ENCODE data around the gene EFCAB6. TPM values are rescaled to one million over a fixed set of nuclear protein-coding genes. Genes with fewer than 3 reads are reported as not detected.

EFCAB6 gene
- total and polyA plus RNA-seq, 5 experiments from 2014 or later: 0.14 to 1.7 (median 0.58) TPM; not detected in 2

DNA sequence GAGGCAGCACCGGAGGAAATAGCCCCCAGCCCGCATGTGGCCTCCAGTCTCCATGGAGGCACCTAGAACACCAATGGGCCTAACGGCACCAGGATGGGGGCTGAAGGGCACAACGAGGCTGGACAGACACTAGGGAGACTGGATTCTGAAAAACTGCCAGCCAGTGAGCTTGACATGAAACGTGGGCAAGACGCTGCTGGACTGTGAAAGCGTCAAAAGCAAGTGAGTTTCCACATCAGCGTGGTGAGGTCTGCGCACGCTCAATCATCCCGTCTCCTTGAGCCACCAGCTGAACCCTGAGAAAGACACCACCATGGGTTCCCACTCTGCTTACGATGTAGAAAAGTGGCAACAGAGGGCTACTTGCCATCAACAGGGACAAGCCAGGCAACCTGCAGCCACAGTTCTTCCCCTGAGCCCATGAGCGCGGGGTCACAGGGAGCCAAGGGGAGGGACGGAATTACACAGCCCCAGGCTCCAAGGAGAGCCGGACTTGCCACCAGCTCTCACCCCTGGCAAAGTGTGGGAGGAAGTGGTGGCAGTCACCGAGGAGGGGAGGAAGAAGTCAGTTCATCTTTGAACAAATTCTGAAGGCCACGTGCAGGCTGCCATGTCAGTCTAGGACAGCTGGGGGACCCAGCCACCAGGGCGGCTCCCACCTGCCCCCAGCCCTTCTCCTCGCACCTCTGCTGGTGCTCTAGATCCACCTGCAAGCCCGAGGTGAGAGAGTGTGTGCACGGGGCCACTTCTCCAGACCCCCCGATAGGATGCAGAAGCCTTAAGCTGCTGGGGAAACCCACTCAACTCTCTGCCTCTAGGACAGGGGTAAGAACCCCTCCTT, 269.2 kb downstream of the EFCAB6 start:
- ATAC-seq: no peak
- Mint-ChIP-seq H3K9me3 (no peaks in the 10 kb centered on the region), H3K27ac (no peak overlapping the region), H3K27me3 (peaks cover 2 to 34% (median 7%) of the 10 kb centered on the region in 5 donors), H3K36me3 (no peaks in the 10 kb centered on the region), H3K4me1 (no peaks in the 10 kb centered on the region), H3K4me3 (no peak overlapping the region)
- POLR2A ChIA-PET: no interaction called here
- no peak for DNase-seq

DNA sequence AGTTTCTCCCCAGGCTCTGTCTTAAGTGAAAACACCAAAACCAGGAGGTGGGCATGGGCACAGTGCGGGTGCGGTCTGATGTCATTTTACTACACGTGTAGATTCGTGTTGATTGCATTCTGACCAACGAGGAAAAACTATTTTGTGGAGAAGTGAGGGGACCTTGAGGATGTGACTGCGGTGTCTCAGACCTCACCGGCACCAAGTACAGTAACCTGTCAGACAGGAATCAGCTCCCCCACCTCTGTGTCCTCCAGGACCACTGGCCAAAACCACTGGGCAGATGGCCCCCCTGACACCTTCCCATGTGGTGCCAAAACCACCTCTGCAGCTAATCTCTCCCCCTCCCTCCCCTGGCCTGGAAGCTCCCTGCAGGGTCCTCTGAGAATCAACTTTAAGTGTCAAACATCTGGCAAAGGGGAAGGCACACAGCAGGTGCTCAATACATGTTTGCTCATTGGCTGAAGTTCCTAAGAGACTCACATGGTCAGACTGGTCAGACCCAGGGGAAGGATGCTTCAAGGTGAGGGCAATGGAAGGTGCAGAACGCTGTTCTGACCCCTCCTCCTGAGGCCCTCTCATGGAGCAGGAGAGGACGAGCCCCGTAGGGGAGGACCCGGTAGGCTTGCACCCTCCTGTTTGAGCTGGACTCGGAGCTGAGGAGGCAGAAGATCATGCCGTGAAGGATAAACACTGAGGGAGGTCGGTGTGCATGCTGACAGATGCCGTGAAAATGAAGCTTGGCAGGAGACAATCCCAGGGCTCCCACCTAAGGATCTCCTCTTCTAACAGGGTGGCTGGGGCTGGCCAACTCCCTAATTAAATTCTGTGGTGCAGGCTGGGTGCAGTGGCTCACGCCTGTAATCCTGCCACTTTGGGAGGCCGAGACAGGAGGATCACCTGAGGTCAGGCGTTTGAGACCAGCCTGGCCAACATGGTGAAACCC, 270.4 kb downstream of the EFCAB6 start:
- DNase-seq (no peak), ATAC-seq (no peak)
- Mint-ChIP-seq H3K36me3 (no peaks in the 10 kb centered on the region), H3K4me1 (no peaks in the 10 kb centered on the region), H3K27me3 (peaks cover 2 to 37% (median 7%) of the 10 kb centered on the region in 5 donors), H3K27ac (no peak overlapping the region), H3K4me3 (no peak overlapping the region), H3K9me3 (no peaks in the 10 kb centered on the region)
- POLR2A ChIA-PET: no interaction called here

DNA sequence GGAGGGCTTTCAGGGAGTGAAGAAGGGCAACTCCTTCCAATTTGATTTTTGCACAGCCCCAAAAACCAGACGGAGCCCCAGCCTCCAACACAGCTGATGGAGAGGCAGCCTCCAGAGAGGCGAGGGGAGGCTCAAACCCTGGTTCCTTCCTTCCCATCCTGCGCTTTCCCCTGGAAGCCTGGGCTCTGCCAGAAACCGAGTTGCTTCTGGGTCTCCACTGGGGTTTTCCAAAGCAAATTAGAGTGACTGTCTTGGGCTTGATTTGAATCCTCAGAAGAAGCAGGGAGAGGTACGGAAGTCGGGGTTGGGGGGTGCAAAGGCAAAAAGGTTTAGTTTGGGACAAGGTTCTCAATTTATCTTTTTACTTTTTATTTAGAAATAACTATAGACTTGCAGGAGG, 271.1 kb downstream of the EFCAB6 start:
- peaks cover 2 to 37% (median 7%) of the 10 kb centered on the region in 5 donors for H3K27me3 Mint-ChIP-seq
- H3K4me3 Mint-ChIP-seq: no peak overlapping the region
- DNase-seq (no peak), ATAC-seq (no peak)
- no peaks in the 10 kb centered on the region for H3K4me1 Mint-ChIP-seq
- H3K36me3 Mint-ChIP-seq: no peaks in the 10 kb centered on the region
- peaks cover 0 to 3% (median 0%) of the 10 kb centered on the region in 9 donors for H3K9me3 Mint-ChIP-seq
- POLR2A ChIA-PET: no interaction called here
- H3K27ac Mint-ChIP-seq: no peak overlapping the region

DNA sequence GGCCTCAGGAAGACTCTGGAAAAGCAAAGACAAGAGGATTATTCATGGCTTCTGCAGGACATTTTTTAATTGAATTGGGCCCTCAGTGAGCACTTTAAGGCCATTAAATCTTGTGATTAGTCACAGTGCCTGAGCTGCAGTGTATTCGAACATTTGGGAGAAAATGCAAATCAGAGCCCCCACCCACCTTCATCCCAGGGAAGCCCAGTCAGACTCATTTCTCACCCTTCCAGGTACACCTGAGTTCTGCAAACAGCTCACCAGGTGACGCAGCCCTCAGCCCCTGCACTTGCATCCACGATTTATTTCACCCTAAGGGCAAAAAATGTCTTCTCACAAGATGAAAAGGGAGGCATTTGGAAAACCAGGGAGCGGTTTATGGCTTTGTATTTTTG, 271.6 kb downstream of the EFCAB6 start:
- Mint-ChIP-seq H3K4me1 (no peaks in the 10 kb centered on the region), H3K27ac (no peak overlapping the region), H3K4me3 (no peak overlapping the region), H3K9me3 (peaks cover 0 to 3% (median 0%) of the 10 kb centered on the region in 9 donors), H3K27me3 (peaks cover 2 to 37% (median 7%) of the 10 kb centered on the region in 5 donors), H3K36me3 (no peaks in the 10 kb centered on the region)
- ATAC-seq (no peak), DNase-seq (no peak)
- POLR2A ChIA-PET: no interaction called here

DNA sequence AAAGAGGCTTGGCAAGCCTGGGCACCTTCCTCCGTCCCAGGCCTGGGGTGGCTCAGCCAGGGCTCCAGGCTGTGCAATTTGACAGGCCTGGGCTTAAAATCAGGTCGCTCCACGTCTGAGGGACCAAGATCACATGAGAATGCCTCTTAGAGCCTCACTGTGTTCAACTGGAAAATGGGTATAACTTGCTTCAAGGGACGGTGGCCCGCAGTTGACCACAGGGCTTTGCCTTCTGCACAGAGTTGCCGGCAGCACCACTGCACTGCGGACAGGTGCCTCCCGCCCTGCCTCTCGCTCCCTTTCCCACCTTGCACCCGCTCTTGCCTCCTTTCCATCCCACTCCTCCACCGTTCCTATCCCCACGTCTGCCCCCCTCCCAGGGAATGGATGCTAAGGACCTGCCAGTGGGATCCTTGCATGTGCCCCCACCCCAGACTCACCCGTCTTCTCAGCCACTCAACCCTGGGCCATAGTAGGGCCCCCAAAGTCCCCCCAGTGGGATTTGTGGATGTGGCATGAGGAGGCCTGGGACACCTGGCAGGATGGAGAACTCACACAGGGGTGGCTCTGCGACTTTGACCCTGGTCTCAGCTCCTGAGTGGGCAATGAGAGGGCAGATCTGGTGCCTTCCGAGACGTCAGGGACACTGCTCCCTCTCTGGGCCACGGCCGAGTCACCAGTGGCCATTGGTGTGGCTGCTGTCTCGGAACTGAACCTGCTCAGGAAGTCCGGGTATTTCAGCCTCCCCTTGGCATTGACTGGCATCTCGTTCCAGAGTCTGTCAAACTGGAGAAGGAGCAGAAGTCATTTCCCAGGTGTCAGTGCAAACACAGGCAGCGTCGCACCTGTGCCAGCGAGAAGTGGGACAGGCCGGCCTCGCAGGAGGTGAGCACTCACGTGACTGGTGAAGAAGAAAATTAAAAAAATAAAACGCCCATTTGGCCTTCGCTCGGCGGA, 272.3 kb downstream of the EFCAB6 start:
- no peak for DNase-seq
- Mint-ChIP-seq H3K27me3 (peaks cover 2 to 37% (median 7%) of the 10 kb centered on the region in 5 donors), H3K4me1 (no peaks in the 10 kb centered on the region), H3K27ac (peak overlapping the region in 1 of 10 donors; percentile 18), H3K36me3 (no peaks in the 10 kb centered on the region), H3K4me3 (no peak overlapping the region), H3K9me3 (peaks cover 0 to 3% (median 0%) of the 10 kb centered on the region in 9 donors)
- POLR2A ChIA-PET: no interaction called here
- ATAC-seq: no peak

DNA sequence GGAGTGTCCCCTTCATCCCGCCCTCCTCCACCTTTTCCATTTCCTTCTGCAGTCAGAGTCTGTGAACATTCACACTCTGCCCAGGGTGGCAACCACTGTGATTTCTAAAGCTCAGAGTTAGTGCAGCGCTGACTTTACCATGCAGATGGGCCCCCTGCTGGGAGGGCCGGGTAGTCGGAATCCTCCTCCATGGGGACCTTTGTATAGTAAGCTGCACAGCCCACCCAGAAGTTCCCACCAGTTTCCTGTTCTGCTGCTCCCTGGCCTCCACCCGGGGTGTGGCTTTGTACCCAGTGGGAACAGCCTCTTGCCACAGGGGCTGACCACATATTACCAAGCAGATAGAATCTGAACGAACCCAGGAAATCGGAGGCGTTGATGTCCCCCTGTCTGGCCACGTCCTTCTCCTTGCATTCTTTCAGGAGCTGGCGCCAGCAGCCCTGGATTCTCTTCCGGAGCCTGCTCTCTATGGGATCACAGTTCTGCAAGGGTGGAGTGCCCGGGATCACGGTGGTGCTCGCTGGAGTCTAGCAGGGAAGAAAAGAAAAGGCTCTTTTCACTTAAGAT, 275.0 kb downstream of the EFCAB6 start:
- Mint-ChIP-seq H3K4me3 (no peak overlapping the region), H3K9me3 (peaks cover 0 to 3% (median 0%) of the 10 kb centered on the region in 9 donors), H3K36me3 (no peaks in the 10 kb centered on the region), H3K27ac (no peak overlapping the region), H3K27me3 (peaks cover 2 to 27% (median 11%) of the 10 kb centered on the region in 5 donors), H3K4me1 (no peaks in the 10 kb centered on the region)
- DNase-seq (no peak), ATAC-seq (no peak)
- POLR2A ChIA-PET: no interaction called here

DNA sequence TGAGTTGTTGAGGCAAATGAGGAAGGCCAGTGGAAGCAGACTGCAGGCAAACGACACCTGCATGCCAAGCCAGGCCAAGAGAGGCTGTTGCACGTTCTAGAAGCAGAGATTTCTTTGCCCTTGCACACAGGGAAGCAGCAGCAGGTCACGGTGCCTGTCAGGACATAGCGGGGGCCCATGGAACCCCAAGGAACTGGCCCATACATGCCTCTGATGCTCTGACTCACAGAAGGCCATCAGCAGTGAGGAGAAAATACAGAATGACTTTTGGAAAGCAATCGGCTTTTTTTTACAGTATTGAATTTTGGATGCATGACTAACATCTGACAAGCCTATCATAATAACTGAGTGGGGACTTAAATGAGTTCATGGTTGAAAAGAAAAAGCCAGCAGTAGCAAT, 276.4 kb downstream of the EFCAB6 start:
- DNase-seq (no peak), ATAC-seq (no peak)
- no peak overlapping the region for H3K4me3 Mint-ChIP-seq
- H3K27ac Mint-ChIP-seq: no peak overlapping the region
- H3K36me3 Mint-ChIP-seq: no peaks in the 10 kb centered on the region
- H3K9me3 Mint-ChIP-seq: peaks cover 0 to 3% (median 0%) of the 10 kb centered on the region in 9 donors
- POLR2A ChIA-PET: no interaction called here
- no peaks in the 10 kb centered on the region for H3K4me1 Mint-ChIP-seq
- H3K27me3 Mint-ChIP-seq: peaks cover 2 to 20% (median 5%) of the 10 kb centered on the region in 5 donors

DNA sequence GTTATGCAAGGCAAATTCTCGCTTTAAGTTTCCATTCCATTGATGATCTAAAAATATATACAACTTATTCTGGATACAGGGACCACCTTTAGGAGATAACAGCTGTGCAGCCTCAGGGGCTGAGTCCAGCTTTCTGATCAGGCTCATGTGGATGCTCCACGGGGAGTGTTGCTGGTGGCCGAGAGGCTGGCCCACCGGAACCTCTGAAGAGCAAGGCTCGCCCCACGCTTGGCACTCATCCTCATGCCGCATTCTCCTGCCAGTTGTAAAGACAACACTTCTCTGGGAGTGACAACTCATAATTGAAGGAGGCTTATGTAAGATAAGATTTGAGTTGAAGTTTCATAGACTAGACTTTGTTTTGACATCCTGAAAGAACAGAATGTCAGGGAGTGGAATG, 276.8 kb downstream of the EFCAB6 start:
- H3K4me1 Mint-ChIP-seq: no peaks in the 10 kb centered on the region
- POLR2A ChIA-PET: no interaction called here
- H3K27me3 Mint-ChIP-seq: peaks cover 2 to 20% (median 5%) of the 10 kb centered on the region in 5 donors
- DNase-seq (no peak), ATAC-seq (no peak)
- H3K4me3 Mint-ChIP-seq: no peak overlapping the region
- no peak overlapping the region for H3K27ac Mint-ChIP-seq
- no peaks in the 10 kb centered on the region for H3K36me3 Mint-ChIP-seq
- peaks cover 0 to 3% (median 0%) of the 10 kb centered on the region in 9 donors for H3K9me3 Mint-ChIP-seq

DNA sequence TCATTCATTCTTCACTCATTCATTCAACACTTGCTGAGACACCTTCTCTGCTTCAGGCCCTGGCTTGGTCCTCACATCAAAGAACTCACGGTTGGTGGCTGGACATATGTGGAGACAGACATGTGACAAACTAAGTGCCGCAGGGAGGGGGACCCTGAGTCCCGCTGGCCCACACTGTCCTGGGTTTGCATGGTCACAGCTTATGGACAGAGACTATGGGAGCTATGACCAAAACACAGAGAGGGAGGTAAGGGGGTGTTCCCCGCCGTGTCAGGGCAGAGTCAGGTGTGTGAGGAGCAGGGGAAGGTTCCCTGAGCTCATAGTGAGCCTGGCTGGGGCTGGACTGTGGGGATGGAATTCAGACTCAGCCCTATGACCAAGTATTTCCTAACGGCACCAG, 277.2 kb downstream of the EFCAB6 start:
- ATAC-seq (no peak), DNase-seq (no peak)
- Mint-ChIP-seq H3K36me3 (no peaks in the 10 kb centered on the region), H3K27me3 (peaks cover 2 to 24% (median 2%) of the 10 kb centered on the region in 5 donors), H3K27ac (peak overlapping the region in 1 of 10 donors; percentile 6), H3K9me3 (peaks cover 0 to 3% (median 0%) of the 10 kb centered on the region in 9 donors), H3K4me3 (no peak overlapping the region), H3K4me1 (no peaks in the 10 kb centered on the region)
- POLR2A ChIA-PET: no interaction called here

DNA sequence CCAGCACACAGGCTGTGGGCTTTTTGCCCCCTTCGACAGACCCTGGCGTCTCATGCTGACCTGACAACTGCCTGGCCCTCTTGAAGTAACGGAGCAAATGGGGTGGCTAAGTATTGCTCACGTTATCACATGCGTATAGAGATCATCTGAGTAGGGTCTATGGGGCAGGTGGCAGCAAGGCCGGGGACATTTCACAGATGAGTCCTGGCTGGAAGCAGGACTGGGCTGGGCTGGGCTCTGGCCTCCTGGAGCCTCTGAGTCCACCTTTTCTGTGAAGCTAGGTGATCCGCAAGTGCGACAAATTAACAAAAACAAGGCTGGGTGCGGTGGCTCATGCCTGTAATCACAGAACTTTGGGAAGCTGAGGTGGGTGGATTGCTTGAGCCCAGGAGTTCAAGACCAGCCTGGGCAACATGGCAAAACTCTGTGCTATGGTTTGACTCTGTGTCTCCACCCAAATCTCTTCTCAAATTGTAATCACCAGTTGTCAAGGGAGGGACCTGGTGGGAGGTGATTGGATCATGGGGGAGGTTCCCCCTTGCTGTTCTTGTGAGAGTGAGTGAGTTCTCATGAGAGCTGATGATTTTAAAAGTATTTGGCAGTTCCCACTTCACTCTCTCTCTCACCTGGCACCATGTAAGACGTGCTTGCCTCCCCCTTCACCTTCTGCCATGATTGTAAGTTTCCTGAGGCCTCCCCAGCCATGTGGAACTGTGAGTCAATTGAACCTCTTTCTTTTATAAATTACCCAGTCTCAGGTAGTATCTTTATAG, 278.3 kb downstream of the EFCAB6 start:
- no peak overlapping the region for H3K27ac Mint-ChIP-seq
- H3K4me1 Mint-ChIP-seq: no peaks in the 10 kb centered on the region
- POLR2A ChIA-PET: no interaction called here
- ATAC-seq: no peak
- no peak for DNase-seq
- peaks cover 0 to 3% (median 0%) of the 10 kb centered on the region in 9 donors for H3K9me3 Mint-ChIP-seq
- H3K4me3 Mint-ChIP-seq: no peak overlapping the region
- no peaks in the 10 kb centered on the region for H3K36me3 Mint-ChIP-seq
- peaks cover 2 to 27% (median 6%) of the 10 kb centered on the region in 5 donors for H3K27me3 Mint-ChIP-seq

DNA sequence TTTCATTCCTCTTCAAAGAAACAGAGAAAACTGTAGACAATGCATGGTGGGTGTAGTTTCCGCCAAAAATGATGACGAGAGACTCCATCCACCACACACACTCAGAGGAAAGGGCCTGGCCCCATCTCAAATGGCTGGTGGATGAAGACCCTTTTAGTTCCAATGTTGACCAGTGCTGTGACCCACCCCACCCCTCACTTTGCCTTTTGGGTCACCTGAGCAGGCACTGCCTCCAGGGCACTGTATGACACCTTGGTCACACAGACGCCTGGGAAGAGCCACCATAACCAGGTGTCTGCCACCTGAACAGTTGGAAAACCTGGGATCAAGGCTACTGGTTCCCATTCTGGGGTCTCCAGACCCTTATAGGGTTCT, 279.0 kb downstream of the EFCAB6 start:
- H3K27ac Mint-ChIP-seq: no peak overlapping the region
- no peaks in the 10 kb centered on the region for H3K36me3 Mint-ChIP-seq
- peaks cover 1 to 23% (median 6%) of the 10 kb centered on the region in 5 donors for H3K27me3 Mint-ChIP-seq
- POLR2A ChIA-PET: no interaction called here
- DNase-seq: no peak
- H3K4me3 Mint-ChIP-seq: no peak overlapping the region
- H3K4me1 Mint-ChIP-seq: no peaks in the 10 kb centered on the region
- ATAC-seq: no peak
- H3K9me3 Mint-ChIP-seq: peaks cover 0 to 3% (median 0%) of the 10 kb centered on the region in 9 donors
